Kidney epithelial cell (primary cell): Measurements from ENCODE around the gene NOLC1. TPM values are rescaled to one million over a fixed set of nuclear protein-coding genes. Genes with fewer than 3 reads are reported as not detected.

Experiments used
- DNase-seq: peaks from one replicate; pipeline ENCODE4 v3.0.0-alpha.2; 2010; ENCODE audit warnings: low read depth
- H3K27me3 ChIP-seq: 2 replicates; pipeline ENCODE4 v1.6.0; 2011; ENCODE audit warnings: low read length; ENCODE audit not compliant: control insufficient read depth, insufficient read depth
- H3K36me3 ChIP-seq: 2 replicates; pipeline ENCODE4 v1.5.1; 2011; ENCODE audit warnings: low read length; ENCODE audit not compliant: control insufficient read depth, insufficient read depth
- H3K4me3 ChIP-seq: 2 replicates; pipeline ENCODE4 v1.5.1; 2011; ENCODE audit warnings: low read depth, mild to moderate bottlenecking, control low read depth, low read length
- total RNA-seq: library from RNA; depleted of rRNA; stranded (reverse); fragments of >200 nt; gene quantifications from 2 replicates; pipeline ENCODE4 v1.2.3, GENCODE V29; 2015
- TF ChIP-seq, protein P1 (sequence below): IDR thresholded peaks from 2 replicates; pipeline ENCODE4 v1.5.1; 2011; ENCODE audit warnings: mild to moderate bottlenecking, moderate library complexity, low read length, control low read depth, inconsistent platforms; ENCODE audit not compliant: insufficient read depth, poor library complexity, severe bottlenecking

NOLC1 gene
- total RNA-seq, 1 donor from 2014 or later = 97.1 TPM

DNA sequence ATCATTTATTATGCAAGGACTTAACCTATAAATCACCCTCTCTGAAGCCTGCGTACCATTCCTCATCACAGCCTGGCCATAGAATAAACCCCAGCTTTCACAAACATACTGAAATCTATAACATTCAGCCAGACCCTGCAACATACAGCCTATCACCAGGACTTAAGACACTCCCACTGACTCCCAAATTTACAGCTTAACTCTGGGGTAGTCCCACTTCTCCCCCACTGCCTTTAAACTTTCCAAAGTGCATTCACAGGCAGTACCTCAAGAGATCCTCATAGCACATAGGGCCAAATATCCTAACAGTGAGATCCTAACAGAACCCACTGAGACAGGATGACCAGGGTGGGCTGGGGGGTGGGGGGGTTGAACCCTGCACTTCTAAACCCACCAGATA is 35.5 kb upstream of the NOLC1 start:
- no peaks in the 10 kb centered on the region for H3K36me3 ChIP-seq
- no peaks in the 10 kb centered on the region for H3K27me3 ChIP-seq
- DNase-seq = no peak
- TF ChIP-seq, protein P1, sequence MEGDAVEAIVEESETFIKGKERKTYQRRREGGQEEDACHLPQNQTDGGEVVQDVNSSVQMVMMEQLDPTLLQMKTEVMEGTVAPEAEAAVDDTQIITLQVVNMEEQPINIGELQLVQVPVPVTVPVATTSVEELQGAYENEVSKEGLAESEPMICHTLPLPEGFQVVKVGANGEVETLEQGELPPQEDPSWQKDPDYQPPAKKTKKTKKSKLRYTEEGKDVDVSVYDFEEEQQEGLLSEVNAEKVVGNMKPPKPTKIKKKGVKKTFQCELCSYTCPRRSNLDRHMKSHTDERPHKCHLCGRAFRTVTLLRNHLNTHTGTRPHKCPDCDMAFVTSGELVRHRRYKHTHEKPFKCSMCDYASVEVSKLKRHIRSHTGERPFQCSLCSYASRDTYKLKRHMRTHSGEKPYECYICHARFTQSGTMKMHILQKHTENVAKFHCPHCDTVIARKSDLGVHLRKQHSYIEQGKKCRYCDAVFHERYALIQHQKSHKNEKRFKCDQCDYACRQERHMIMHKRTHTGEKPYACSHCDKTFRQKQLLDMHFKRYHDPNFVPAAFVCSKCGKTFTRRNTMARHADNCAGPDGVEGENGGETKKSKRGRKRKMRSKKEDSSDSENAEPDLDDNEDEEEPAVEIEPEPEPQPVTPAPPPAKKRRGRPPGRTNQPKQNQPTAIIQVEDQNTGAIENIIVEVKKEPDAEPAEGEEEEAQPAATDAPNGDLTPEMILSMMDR = no peak
- no peak overlapping the region for H3K4me3 ChIP-seq

DNA sequence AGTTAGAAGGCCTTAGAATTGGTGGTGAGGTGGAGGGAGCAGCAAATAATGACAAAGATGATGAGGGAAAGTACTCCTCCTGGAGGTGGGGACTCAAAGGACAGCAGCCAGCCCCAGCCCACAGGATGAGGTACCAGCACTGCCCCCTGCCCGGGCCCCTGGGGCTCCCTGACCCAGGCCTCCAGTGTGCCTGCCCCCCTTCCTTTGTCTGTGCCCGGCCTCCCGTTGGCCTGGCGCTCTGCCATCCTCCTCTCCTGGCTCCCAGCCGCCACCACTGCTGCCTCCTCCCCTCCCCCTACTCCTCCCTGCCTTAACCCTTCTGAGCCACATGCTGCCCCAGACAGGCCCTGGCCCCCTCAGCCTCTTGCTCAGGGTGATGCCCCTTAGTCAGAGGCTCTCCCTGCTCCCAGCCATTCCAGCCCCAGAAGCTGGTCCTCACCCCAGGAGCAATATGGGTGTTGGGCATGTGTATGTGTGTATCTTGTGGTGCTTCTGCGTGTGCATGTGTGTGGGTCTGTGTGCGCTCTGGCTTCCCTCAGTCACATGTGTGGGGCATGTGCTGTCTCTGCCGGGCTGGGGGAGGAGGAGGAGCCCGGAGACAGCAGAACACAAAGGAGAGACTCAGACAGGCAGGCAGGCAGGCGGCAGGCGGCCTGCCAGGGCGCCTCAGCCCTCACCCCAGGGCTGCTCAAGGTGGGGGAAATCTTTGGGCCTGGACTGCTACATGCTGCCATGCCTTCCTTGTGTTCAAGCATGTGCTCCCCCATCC is 34.6 kb upstream of the NOLC1 start:
- H3K27me3 ChIP-seq = no peaks in the 10 kb centered on the region
- DNase-seq = no peak
- H3K36me3 ChIP-seq = no peaks in the 10 kb centered on the region
- H3K4me3 ChIP-seq = no peak overlapping the region
- TF ChIP-seq, protein P1 = peak; percentile 28

DNA sequence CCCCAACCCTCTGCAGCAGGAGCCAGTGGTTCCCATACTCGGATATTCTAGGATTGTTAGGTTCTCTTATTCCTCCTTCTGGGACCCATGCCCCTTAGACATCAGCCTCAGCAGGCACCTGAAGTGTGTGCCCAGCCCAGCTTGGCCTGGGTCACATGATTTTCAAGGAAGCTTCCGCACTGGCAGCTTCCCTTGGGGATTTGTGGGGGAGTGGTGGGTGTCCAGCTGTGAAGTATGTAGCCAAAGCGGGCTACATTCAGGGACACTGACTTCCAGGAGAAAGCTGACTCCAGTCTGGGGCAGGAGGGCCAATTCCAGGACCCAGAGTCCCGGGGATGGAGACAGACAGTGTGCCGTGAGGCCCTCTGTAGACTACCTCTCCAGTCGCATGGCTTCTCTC is 33.3 kb upstream of the NOLC1 start:
- Histone ChIP-seq H3K36me3 (no peaks in the 10 kb centered on the region), H3K27me3 (no peaks in the 10 kb centered on the region), H3K4me3 (peak overlapping the region; percentile 90)
- DNase-seq = no peak
- TF ChIP-seq, protein P1 = no peak

DNA sequence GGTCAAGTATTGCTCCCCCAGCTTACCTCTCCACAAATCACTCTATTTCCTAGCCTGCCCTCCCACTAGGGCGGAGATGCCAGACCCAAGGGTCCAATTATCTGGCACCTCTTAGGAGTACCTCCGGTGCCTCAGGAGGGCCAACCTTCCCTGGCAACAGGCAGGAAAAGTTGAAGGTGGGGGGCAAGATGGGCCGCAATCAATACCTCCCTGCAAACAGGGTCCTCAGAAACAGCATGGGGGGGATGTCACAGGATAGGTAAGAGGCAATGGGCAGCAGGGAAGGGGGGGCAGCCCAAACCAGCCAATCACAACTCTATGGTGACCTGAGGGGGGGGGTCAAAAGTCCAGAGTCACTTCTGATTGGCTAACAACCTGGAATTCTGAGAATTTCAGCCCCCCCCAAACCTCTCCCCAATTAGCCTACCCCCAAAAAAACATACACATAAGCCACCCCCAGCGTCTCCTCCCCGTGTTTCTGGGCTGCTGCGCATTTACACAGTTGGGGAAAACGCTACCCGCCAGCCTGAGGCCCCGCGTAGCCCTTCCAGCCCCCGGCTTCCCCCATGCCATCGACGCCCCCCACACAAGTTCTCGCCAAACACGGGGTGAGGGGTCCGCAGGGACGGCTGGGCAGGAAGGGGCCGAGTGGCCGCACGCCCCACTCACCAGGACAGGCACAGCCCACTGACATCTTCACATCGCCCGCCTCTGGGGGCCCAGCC is 32.6 kb upstream of the NOLC1 start:
- Histone ChIP-seq H3K4me3 (peak overlapping the region; percentile 90), H3K27me3 (no peaks in the 10 kb centered on the region), H3K36me3 (no peaks in the 10 kb centered on the region)
- TF ChIP-seq, protein P1 = no peak
- no peak for DNase-seq

DNA sequence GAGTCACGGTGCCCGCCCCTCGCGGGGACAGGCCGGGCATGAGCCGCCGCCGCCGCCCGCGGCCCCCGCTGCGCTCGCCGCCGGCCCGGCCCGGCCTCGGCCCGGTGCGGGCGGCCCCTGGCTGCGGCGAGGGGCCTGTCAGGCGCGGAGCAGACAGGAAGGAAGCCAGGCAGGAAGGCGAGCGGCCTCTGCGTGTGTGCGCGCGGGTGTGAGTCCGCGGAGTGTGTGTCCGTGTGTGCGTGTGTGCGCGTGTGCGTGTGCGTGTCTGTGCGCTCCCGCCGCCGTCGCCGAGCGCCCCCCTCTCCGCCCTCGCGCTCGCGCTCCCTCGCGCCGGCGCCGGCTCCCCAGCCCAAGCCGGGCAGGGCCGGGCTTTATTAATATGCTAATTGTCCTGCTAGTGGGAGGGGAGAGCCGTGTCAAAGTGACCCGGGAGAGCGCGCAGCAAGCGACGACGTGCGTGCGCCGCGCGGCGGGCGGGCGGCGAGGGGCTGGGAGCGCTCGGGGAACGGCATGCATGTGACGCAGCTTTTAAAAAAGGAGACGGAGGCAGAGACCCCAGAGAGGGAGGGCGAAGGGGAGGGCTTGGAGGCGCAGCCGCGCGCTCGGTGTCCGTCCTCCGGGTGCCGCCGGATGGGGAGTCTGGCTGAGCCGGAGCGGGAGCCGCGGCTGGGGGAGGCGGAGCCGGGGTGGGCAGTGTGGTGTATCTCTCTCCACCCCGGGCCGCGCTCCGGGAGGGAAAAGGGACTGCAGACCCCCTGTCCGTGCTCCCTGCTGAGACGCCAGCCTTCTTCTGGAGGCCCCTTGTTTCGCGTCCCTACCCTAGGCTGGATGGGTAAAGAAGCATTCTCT is 31.8 kb upstream of the NOLC1 start, which contains the start of gene LDB1:
TSS of gene LDB1 (minus strand) at position 227 of the 849 bp plus-strand sequence. CDS start 258 bp downstream, outside the sequence.
- DNase-seq = no peak
- TF ChIP-seq, protein P1 = no peak
- Histone ChIP-seq H3K27me3 (no peaks in the 10 kb centered on the region), H3K4me3 (peak within 1 kb of the TSS; percentile 90), H3K36me3 (no peaks in the 10 kb centered on the region)
